Activated T-cell treated with anti-CD3 and anti-CD28 coated beads for 4 hours (primary cell): ENCODE results near the gene DLX3.
A peak's percentile ranks its signal among the peaks of the same experiment; 100 is the strongest.

Experiments used
- DNase-seq: peaks from one replicate; pipeline ENCODE4 v3.0.0-alpha.2; 2020

DLX3 gene

DNA sequence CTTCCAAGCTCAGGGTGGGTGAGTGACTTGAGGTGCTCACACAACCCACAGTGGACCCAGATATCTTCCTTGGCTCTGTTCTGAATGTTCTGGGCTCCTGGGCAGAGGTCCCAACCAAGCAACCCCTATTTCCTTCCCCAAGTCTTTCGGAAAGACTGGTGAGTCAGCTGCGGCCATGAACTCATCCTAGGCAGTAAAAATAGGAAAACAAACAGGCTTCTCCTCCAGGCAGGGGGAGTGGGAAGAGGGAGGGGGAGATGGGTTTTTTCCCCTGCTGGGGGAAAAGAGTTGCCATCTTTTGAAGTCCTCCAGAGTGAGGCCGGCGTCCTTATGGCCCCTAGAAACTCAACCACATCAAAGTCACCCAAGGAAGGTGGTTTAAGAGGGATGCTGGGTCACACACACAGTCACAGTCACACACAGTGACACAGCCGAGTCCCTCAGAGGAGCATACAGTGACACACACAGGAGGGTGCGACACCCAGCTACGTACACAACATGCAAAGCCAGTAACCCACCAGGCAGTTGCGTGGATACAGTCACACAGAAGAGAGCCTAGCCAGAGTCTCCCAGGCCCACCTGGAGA lies 42.0 kb downstream of the DLX3 start:
- DNase-seq: no peak

- peak; percentile 76 for DNase-seq
These were observed 42.7 kb downstream of the DLX3 start for GRCh38 chr17:49952209-49952911.

DNA sequence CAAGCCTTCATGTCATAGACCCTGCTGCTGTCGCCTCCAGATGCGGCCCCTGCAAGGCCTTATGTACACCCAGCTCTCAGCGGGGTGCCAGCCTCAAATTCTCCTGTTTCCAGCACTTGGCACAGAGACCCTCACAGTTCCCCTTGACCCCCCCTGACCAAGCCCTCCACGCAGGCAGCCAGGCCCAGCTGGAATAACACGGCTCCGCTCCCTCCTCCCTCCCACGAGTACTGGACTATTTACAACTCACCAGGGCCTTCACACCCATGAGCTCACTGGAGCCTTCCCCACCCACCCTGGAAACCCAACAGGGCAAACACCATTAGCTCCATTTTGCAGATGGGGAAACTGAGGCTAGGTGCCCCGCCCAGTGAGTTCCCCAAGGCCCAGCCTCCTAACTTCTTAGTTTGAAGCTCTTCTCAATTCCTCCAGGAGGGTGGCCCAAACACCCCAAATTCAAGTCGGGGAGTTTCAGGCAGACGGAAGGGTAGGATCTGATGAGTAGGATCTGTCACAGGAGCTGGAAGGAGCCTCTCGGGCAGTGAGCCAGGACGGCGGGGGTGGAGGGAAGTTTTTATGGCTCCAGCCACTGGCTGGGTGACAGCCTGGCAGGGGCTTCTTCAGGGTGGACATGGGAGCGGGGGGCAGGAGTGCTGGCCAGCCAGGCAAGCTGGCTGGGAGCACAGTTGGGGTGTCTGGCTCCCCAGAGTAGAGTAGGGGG lies 43.5 kb downstream of the DLX3 start:
- no peak for DNase-seq

DNA sequence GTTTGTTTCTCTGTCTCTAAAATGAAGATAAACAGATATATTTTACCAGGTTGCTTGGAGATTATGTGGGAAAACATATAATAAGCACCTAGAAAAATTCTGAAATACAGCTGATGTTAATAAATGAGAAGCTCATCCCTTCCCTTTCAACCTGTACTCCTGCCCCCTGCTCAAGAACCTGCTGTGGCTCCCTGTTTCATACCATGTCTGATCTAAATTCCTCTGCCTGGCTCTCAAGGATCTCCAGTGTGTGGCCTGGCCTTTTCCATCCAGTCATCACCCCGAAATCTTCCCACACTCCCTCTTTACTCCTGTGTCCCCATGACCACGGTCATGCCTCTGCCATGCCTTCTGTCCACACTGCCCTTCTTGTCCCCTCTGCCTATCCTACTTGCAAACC lies 45.4 kb downstream of the DLX3 start:
- no peak for DNase-seq

DNA sequence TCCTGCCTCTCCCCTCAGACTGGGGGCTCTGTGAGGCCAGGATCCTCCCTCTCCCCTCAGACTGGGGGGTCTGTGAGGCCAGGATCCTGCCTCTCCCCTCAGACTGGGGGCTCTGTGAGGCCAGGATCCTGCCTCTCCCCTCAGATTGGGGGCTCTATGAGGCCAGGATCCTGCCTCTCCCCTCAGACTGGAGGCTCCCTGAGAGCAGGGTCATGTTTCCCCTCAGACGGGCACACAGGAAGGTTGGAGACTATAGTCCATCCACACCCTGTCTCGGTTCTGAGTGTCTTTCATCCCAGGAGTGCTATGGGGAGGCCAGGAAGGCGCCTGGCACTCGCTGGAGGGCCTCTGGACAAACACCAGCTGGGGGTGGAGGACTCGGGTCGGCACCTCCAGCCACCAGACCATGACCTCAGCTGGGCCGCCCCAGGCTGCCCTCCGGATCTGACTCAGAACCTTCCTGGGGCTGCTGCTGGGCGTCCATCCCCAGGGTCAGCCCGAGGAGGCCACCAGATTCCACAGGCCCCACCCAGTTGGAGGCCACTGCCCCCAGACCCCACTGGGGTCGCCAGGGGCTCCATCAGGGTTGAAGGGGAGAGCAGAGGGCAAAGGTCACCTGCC lies 48.0 kb downstream of the DLX3 start:
- no peak for DNase-seq

DNA sequence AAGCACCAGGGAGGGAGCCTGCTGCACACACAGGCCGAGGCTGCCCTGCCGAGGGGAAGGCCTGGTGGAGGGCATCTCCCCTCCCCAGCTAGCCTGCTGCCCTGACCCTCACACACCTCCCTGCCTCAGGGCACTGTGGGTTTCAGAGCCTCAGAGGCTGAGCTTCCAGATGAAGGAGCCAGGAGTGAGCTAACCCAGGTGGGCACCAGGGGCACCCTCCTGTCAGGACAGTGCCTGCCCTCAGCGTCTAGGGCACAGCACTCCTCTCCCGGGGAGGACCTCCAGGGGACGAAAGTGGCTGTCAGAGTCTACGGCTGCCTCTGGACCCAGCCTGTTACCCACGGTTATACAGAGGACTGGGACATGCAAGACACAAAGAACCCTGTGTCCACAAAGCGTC lies 48.8 kb downstream of the DLX3 start:
- no peak for DNase-seq

- DNase-seq: no peak
These were observed 50.7 kb downstream of the DLX3 start for GRCh38 chr17:49944273-49944870.

- DNase-seq: no peak
These were observed 52.1 kb downstream of the DLX3 start for GRCh38 chr17:49942947-49943346.

- DNase-seq: no peak
These were observed 53.6 kb downstream of the DLX3 start for GRCh38 chr17:49941427-49941826.
